ENCODE data around the gene KDM4B. TPM values are rescaled to one million over a fixed set of nuclear protein-coding genes. Genes with fewer than 3 reads are reported as not detected.
A peak's percentile ranks its signal among the peaks of the same experiment; 100 is the strongest.

The KDM4B gene
- total RNA-seq, 8 experiments from 2014 or later = 15.7 to 48.0 (median 33.0) TPM

GRCh38 chr19:5089283-5089682 is 120.4 kb downstream of the KDM4B start:
- peaks cover 38 to 43% of the 10 kb centered on the region in 2 donors for H3K4me1 ChIP-seq (replicated peaks in 1 of 2)
- 84 to 96% (median 92%) methylated on average over 4 to 6 of the region's 8 CpGs; no CpG with 5 or more reads in 6 of the 10 experiments for WGBS, 10 experiments
- no peak overlapping the region for H3K27ac ChIP-seq
- ATAC-seq (replicated peaks in 6 of 8) = no peak
- H3K4me3 ChIP-seq = no peak overlapping the region
- in situ Hi-C loops (cut with MboI; ENCODE audit: low pct_unique_long_range_greater_than_20kb in 2 of 9, low sequenced_read_pairs in 9 of 9, unreplicated experiment in 9 of 9) = no loop called here

DNA sequence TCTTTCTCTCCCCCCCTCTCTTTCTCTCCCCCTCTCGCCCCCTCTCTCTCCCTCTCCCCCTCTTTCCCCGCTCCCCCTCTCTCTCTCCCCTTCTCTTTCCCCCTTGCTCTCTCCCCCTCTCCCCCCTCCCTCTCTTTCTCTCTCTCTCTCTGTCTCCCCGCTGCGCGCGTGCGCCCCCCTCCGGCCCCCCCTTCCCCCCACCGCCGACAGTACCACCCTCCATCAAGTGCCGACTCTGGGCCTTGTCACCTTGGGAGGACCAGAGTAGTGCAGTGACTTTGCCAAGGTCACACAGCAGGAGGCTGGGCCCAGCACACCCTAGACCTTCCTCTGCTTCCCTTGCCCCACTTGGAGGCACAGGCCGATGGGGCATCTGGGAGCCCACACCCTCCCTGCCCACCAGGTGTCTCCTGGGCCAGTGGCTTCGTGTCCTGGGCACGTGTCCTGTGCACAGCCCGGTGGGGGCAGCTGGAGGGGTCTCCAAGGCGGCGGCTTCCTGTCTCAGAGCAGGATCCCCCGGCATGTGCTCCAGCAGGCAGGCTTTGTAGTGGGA is 121.6 kb downstream of the KDM4B start:
- 20 to 70% (median 63%) methylated on average over 1 to 5 of the region's 18 CpGs; no CpG with 5 or more reads in 5 of the 10 experiments for WGBS, 10 experiments
- ATAC-seq (replicated peaks in 6 of 8) = peak in 1 of 8 experiments; percentile 4
- in situ Hi-C loops (cut with MboI; ENCODE audit: low pct_unique_long_range_greater_than_20kb in 2 of 9, low sequenced_read_pairs in 9 of 9, unreplicated experiment in 9 of 9) = no loop called here
- H3K4me1 ChIP-seq (replicated peaks in 1 of 2) = peaks cover 50 to 55% of the 10 kb centered on the region in 2 donors
- peak overlapping the region; percentile 78 to 83 for H3K27ac ChIP-seq
- no peak overlapping the region for H3K4me3 ChIP-seq

DNA sequence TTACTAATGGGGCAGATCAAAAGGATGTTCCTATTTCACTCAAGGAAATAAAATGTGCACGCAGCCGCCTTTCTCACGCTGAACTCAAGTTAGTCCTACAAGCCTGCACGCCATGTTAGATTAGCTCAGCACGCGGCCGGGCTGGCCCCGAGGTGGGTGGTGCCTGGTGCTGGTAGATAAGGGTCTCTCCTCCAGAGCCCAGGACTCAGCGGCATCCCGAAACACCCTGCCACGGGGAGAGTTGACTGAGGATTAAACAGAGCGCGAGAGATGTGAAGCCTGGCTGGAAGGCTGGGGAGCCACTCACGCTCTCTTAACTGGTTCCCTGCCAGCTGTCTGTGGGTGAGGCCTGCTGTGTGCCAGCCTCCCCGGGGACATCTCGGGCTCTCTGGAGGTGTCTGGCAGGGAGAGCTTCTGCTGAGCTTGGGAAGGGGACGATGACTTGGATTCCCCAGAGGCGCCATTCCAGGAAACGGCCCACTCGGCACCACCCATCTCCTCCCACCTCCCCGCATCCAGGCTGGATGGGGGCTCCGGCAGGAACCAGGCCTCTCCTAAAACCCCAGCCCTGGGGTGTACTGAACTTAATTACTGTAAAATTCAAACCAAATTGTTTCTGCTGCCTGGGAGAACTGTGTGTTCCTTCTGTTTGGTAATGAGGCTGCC is 122.2 kb downstream of the KDM4B start:
- ATAC-seq (replicated peaks in 6 of 8) = peak; percentile 9 to 71 (median 27)

GRCh38 chr19:5091684-5092480 is 123.0 kb downstream of the KDM4B start:
- peak overlapping the region; percentile 78 to 83 for H3K27ac ChIP-seq
- in situ Hi-C loops (cut with MboI; ENCODE audit: low pct_unique_long_range_greater_than_20kb in 2 of 9, low sequenced_read_pairs in 9 of 9, unreplicated experiment in 9 of 9) = no loop called here
- peaks cover 56 to 59% of the 10 kb centered on the region in 2 donors for H3K4me1 ChIP-seq (replicated peaks in 1 of 2)
- 0 to 100% (median 91%) methylated on average over 1 to 7 of the region's 28 CpGs; no CpG with 5 or more reads in 5 of the 10 experiments for WGBS, 10 experiments
- H3K4me3 ChIP-seq = no peak overlapping the region
- peak in 7 of 8 experiments; percentile 7 to 47 (median 38) for ATAC-seq (replicated peaks in 6 of 8)

More for the DNA sequence above, 122.2 kb downstream of the KDM4B start:
- peaks cover 56 to 59% of the 10 kb centered on the region in 2 donors for H3K4me1 ChIP-seq (replicated peaks in 1 of 2)
- 0 to 69% (median 40%) methylated on average over 1 to 12 of the region's 22 CpGs; no CpG with 5 or more reads in 5 of the 10 experiments for WGBS, 10 experiments
- in situ Hi-C loops (cut with MboI; ENCODE audit: low pct_unique_long_range_greater_than_20kb in 2 of 9, low sequenced_read_pairs in 9 of 9, unreplicated experiment in 9 of 9) = no loop called here
- H3K27ac ChIP-seq = peak overlapping the region; percentile 78 to 83
- no peak overlapping the region for H3K4me3 ChIP-seq

GRCh38 chr19:5092481-5092843 is 123.5 kb downstream of the KDM4B start:
- in situ Hi-C loops (cut with MboI; ENCODE audit: low pct_unique_long_range_greater_than_20kb in 2 of 9, low sequenced_read_pairs in 9 of 9, unreplicated experiment in 9 of 9) = no loop called here
- WGBS, 10 experiments = 85 to 100% (median 90%) methylated on average over 1 to 5 of the region's 14 CpGs; no CpG with 5 or more reads in 7 of the 10 experiments
- Histone ChIP-seq H3K27ac (peak overlapping the region; percentile 78 to 83), H3K4me3 (no peak overlapping the region), H3K4me1 (replicated peaks in 1 of 2) (peaks cover 56 to 59% of the 10 kb centered on the region in 2 donors)
- ATAC-seq (replicated peaks in 6 of 8) = no peak

- no peak overlapping the region for H3K4me3 ChIP-seq
These were observed 124.5 kb downstream of the KDM4B start for GRCh38 chr19:5093297-5093928.

GRCh38 chr19:5093948-5094718 is 125.2 kb downstream of the KDM4B start:
- 40 to 71% methylated on average over 1 to 3 of the region's 26 CpGs; no CpG with 5 or more reads in 8 of the 10 experiments for WGBS, 10 experiments
- no peak overlapping the region for H3K4me3 ChIP-seq
- H3K4me1 ChIP-seq (replicated peaks in 1 of 2) = peaks cover 56 to 59% of the 10 kb centered on the region in 2 donors
- peak in 5 of 8 experiments; percentile 6 to 41 (median 36) for ATAC-seq (replicated peaks in 6 of 8)
- in situ Hi-C loops (cut with MboI; ENCODE audit: low pct_unique_long_range_greater_than_20kb in 2 of 9, low sequenced_read_pairs in 9 of 9, unreplicated experiment in 9 of 9) = no loop called here
- H3K27ac ChIP-seq = peak overlapping the region; percentile 78 to 83

More at GRCh38 chr19:5093297-5093928, 124.5 kb downstream of the KDM4B start:
- peak in 5 of 8 experiments; percentile 39 to 63 (median 50) for ATAC-seq (replicated peaks in 6 of 8)
- in situ Hi-C loops (cut with MboI; ENCODE audit: low pct_unique_long_range_greater_than_20kb in 2 of 9, low sequenced_read_pairs in 9 of 9, unreplicated experiment in 9 of 9) = no loop called here
- Histone ChIP-seq H3K27ac (peak overlapping the region; percentile 78 to 83), H3K4me1 (replicated peaks in 1 of 2) (peaks cover 56 to 59% of the 10 kb centered on the region in 2 donors)
- 38 to 83% (median 66%) methylated on average over 1 to 10 of the region's 31 CpGs; no CpG with 5 or more reads in 5 of the 10 experiments for WGBS, 10 experiments

DNA sequence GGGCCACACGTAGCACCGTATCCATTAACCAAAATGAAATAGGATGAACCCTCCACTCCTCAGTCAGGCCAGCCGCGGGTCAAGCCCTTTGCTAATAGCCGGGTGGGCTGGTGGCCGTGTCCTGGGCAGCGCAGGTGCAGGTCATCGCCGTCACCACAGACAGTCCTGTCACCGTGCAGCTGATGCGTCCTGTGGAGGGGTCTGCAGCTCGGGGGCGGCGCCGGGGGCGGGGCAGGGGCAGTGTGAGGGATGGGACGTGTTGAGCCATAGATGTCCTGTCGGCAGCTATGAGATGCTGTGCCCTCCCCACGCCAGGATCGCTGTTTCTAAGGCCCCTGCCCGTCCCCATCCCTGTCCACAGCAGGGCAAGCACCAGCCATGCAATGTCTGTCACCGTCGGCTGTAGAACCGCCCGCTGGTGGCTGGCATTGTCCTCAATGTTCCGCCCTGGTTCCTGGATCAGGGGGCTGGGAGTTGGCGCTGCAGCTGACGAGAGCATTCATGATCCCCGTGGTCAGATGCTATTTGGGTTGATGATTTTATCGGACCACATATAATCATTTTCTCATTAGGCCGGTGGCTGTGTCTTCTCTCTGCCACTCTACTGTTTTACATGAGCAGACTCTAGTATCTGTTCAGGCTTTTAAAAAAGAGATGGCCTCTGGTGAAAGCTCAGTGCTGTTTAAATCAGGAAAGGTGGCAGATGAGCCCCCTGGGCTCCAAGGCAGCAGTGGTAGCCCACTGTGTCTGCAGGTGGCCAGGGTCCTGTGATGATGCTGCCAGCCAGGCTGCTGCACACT is 126.1 kb downstream of the KDM4B start:
- peak overlapping the region; percentile 78 to 83 for H3K27ac ChIP-seq
- peak in 3 of 8 experiments; percentile 2 to 4 (median 4) for ATAC-seq (replicated peaks in 6 of 8)
- H3K4me1 ChIP-seq (replicated peaks in 1 of 2) = peaks cover 54 to 56% of the 10 kb centered on the region in 2 donors
- 60 to 100% (median 98%) methylated on average over 1 to 6 of the region's 31 CpGs; no CpG with 5 or more reads in 6 of the 10 experiments for WGBS, 10 experiments
- H3K4me3 ChIP-seq = no peak overlapping the region
- in situ Hi-C loops (cut with MboI; ENCODE audit: low pct_unique_long_range_greater_than_20kb in 2 of 9, low sequenced_read_pairs in 9 of 9, unreplicated experiment in 9 of 9) = no loop called here

GRCh38 chr19:5095568-5095850 is 126.6 kb downstream of the KDM4B start:
- peaks cover 54 to 56% of the 10 kb centered on the region in 2 donors for H3K4me1 ChIP-seq (replicated peaks in 1 of 2)
- 47 to 100% (median 100%) methylated on average over 1 to 3 of the region's 7 CpGs; no CpG with 5 or more reads in 6 of the 10 experiments for WGBS, 10 experiments
- H3K4me3 ChIP-seq = no peak overlapping the region
- in situ Hi-C loops (cut with MboI; ENCODE audit: low pct_unique_long_range_greater_than_20kb in 2 of 9, low sequenced_read_pairs in 9 of 9, unreplicated experiment in 9 of 9) = no loop called here
- peak overlapping the region; percentile 78 to 83 for H3K27ac ChIP-seq
- ATAC-seq (replicated peaks in 6 of 8) = peak in 3 of 8 experiments; percentile 0

DNA sequence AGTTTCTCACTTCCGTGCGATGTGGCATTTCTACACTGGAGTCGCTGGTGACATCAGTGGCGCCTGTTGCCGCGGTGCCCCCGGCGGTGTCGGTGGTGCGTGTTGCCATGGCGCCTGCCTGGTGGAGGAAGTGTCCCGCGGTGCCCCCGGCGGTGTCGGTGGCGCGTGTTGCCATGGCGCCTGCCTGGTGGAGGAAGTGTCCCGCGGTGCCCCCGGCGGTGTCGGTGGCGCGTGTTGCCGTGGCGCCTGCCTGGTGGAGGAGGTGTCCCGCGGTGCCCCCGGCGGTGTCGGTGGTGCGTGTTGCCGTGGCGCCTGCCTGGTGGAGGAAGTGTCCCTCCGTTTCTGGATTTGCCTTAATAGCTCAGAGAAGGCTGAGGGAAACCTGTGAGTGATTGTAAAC is 127.6 kb downstream of the KDM4B start:
- 98 to 100% (median 100%) methylated on average over 1 to 9 of the region's 37 CpGs; no CpG with 5 or more reads in 5 of the 10 experiments for WGBS, 10 experiments

DNA sequence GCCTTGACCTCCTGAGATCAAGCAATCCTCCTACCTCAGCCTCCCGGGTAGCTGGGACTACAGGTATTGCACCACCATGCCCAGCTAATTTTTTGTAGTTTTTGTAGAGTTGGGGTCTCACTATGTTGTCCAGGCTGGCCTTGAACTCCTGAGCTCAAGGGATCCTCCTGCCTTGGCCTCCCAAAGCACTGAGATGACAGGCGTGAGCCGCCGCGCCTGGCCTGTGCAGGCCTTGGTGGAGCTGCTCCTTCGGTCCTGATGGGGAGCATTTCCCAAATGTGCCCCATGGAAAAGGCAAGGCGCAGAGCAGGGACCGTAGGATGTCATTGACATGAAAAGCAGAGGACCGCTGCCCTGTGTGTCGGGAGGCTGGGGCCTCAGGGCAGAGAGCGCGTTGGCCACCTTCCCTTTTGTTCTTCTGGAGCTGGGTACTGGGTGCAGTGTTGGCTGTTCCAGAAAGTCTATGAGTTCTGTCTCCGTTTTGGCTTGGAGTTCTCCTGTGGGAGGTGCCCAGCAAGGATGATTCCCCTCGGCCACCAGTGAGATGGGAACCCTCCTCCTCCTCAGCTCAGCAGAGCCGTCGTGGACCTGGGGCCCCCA is 128.5 kb downstream of the KDM4B start:
- in situ Hi-C loops (cut with MboI; ENCODE audit: low pct_unique_long_range_greater_than_20kb in 2 of 9, low sequenced_read_pairs in 9 of 9, unreplicated experiment in 9 of 9) = no loop called here
- ATAC-seq (replicated peaks in 6 of 8) = no peak
- Histone ChIP-seq H3K4me1 (replicated peaks in 1 of 2) (peaks cover 37 to 39% of the 10 kb centered on the region in 2 donors), H3K4me3 (no peak overlapping the region), H3K27ac (no peak overlapping the region)
- 89 to 100% (median 94%) methylated on average over 1 to 12 of the region's 16 CpGs; no CpG with 5 or more reads in 2 of the 10 experiments for WGBS, 10 experiments

More for the DNA sequence above, 127.6 kb downstream of the KDM4B start:
- Histone ChIP-seq H3K27ac (no peak overlapping the region), H3K4me3 (no peak overlapping the region), H3K4me1 (replicated peaks in 1 of 2) (peaks cover 43 to 46% of the 10 kb centered on the region in 2 donors)
- in situ Hi-C loops (cut with MboI; ENCODE audit: low pct_unique_long_range_greater_than_20kb in 2 of 9, low sequenced_read_pairs in 9 of 9, unreplicated experiment in 9 of 9) = no loop called here
- no peak for ATAC-seq (replicated peaks in 6 of 8)

Data from motor neuron (in vitro differentiated cells).